Vagina (tissue), 2 donors: ENCODE results near the gene SLC39A11.
"Not testable (repeated sequence)": the region's sequence is repeated elsewhere in the genome, so short reads cannot be mapped to it uniquely, and the experiment has no call there.

ENCODE experiments used
- POLR2A ChIP-seq, 2 donors: fragments of 450-650 bp; IDR thresholded peaks; one replicate each; pipeline ENCODE4 v1.6.1; 2017; ENCODE audit warnings: antibody characterized with exemption in 2 of 2, mild to moderate bottlenecking in 2 of 2, moderate library complexity in 2 of 2
- POLR2AphosphoS5 ChIP-seq, 2 donors: sonication (generic); formaldehyde crosslinking; IDR thresholded peaks; one replicate each; pipeline ENCODE4 v1.9.0; 2017; ENCODE audit warnings: antibody characterized with exemption in 2 of 2, mild to moderate bottlenecking in 2 of 2, low read depth in 1 of 2; ENCODE audit not compliant: insufficient read depth in 1 of 2
- TF ChIP-seq, protein P1 (sequence below), 3 experiments: fragments of 450-650 bp in 2 of 3; fragments of 200-600 bp in 1 of 3; sonication (generic) in 1 of 3; IDR thresholded peaks; one replicate each; pipeline ENCODE4 v1.5.1; 2017 to 2019; ENCODE audit warnings: antibody characterized with exemption in 3 of 3, mild to moderate bottlenecking in 2 of 3, moderate library complexity in 2 of 3

DNA sequence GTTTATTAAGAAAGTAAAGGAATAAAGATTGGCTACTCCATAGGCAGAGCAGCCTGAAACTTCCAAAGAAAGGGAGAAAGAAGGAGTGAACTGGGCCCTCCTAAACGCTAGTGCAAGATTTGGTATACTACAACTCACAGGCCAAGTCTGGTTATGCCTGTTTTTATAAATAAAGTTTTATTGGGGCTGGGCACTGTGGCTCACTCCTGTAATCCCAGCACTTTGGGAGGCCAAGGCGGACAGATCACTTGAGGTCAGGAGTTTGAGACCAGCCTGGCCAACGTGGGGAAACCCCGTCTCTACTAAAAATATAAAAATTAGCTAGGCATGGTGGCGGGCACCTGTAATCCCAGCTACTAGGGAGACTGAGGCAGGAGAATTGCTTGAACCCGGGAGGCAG, 39.0 kb upstream of the SLC39A11 start:
- TF ChIP-seq, protein P1, sequence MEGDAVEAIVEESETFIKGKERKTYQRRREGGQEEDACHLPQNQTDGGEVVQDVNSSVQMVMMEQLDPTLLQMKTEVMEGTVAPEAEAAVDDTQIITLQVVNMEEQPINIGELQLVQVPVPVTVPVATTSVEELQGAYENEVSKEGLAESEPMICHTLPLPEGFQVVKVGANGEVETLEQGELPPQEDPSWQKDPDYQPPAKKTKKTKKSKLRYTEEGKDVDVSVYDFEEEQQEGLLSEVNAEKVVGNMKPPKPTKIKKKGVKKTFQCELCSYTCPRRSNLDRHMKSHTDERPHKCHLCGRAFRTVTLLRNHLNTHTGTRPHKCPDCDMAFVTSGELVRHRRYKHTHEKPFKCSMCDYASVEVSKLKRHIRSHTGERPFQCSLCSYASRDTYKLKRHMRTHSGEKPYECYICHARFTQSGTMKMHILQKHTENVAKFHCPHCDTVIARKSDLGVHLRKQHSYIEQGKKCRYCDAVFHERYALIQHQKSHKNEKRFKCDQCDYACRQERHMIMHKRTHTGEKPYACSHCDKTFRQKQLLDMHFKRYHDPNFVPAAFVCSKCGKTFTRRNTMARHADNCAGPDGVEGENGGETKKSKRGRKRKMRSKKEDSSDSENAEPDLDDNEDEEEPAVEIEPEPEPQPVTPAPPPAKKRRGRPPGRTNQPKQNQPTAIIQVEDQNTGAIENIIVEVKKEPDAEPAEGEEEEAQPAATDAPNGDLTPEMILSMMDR (IDR thresholded peaks at IDR 0.05): not testable (repeated sequence)
- not testable (repeated sequence) for TF ChIP-seq POLR2AphosphoS5 (IDR thresholded peaks at IDR 0.05; ENCODE audit: insufficient read depth in 1 of 2, low read depth in 1 of 2); POLR2A (IDR thresholded peaks at IDR 0.05)
